PC-3 (cell line): ENCODE data around the gene KLK8. TPM values are rescaled to one million over a fixed set of nuclear protein-coding genes. Genes with fewer than 3 reads are reported as not detected.

Experiments used
- ATAC-seq: fragments of 200-7000 bp; cut with Tn5 transposase; 2 replicates; pipeline ENCODE4 v1.9.1; 2020; ENCODE audit warnings: mild to moderate bottlenecking, moderate library complexity
- BruUV-seq: library from RNA; stranded (reverse); fragments of 400-500 nt; replicated peaks from 2 replicates; lab custom pipeline; 2021; lab: Mats Ljungman, UMichigan
- CTCF ChIA-PET: fragments of 300-600 bp; sonication (Branson Sonifier 250); formaldehyde crosslinking; loops from one replicate; lab custom pipeline; 2022; ENCODE audit warnings: antibody characterized with exemption; lab: Charles Lee
- POLR2A ChIA-PET: fragments of 300-600 bp; sonication (Branson Sonifier 250); formaldehyde crosslinking; loops from one replicate; lab custom pipeline; 2022; ENCODE audit warnings: antibody characterized with exemption; ENCODE audit not compliant: unreplicated experiment; lab: Charles Lee
- DNase-seq: peaks from one replicate; pipeline ENCODE4 v3.0.0-alpha.2; 2015
- H2AFZ ChIP-seq: fragments of 300-600 bp; sonication (generic); 2 replicates; pipeline ENCODE4 v1.6.0; 2016; ENCODE audit warnings: antibody characterized with exemption, low read length
- H3F3A ChIP-seq: fragments of 300-600 bp; sonication (generic); one replicate; pipeline ENCODE4 v1.6.0; 2017; ENCODE audit warnings: antibody characterized with exemption, low read length, control low read depth, mild to moderate bottlenecking; ENCODE audit not compliant: unreplicated experiment
- H3K27ac ChIP-seq: fragments of 300-600 bp; sonication (generic); 2 replicates; pipeline ENCODE4 v1.5.1; 2016; ENCODE audit warnings: mild to moderate bottlenecking, low read length
- H3K27me3 ChIP-seq: fragments of 300-600 bp; sonication (generic); 2 replicates; pipeline ENCODE4 v1.6.1; 2016; ENCODE audit warnings: low read length, mixed read lengths
- H3K36me3 ChIP-seq: fragments of 300-600 bp; sonication (generic); 2 replicates; pipeline ENCODE4 v1.6.1; 2016; ENCODE audit warnings: low read depth, mixed run types, low read length, mixed read lengths
- H3K4me1 ChIP-seq: fragments of 300-600 bp; sonication (generic); 2 replicates; pipeline ENCODE4 v1.5.1; 2016; ENCODE audit warnings: low read length; ENCODE audit not compliant: insufficient read depth
- H3K4me2 ChIP-seq: fragments of 300-600 bp; sonication (generic); 2 replicates; pipeline ENCODE4 v1.6.0; 2016; ENCODE audit warnings: low read length
- H3K4me3 ChIP-seq: fragments of 300-600 bp; sonication (generic); 2 replicates; pipeline ENCODE4 v1.5.1; 2016; ENCODE audit warnings: mild to moderate bottlenecking, low read length, mixed read lengths
- H3K79me2 ChIP-seq: fragments of 300-600 bp; sonication (generic); 2 replicates; pipeline ENCODE4 v1.6.1; 2017; ENCODE audit warnings: low read length, mixed read lengths
- H3K9ac ChIP-seq: fragments of 300-600 bp; sonication (generic); 2 replicates; pipeline ENCODE4 v1.6.0; 2016; ENCODE audit warnings: mild to moderate bottlenecking, low read length
- H3K9me2 ChIP-seq: fragments of 300-600 bp; sonication (generic); replicated peaks from 2 replicates; pipeline ENCODE4 v1.6.1; 2016; ENCODE audit warnings: mixed run types, low read length, mixed read lengths
- H3K9me3 ChIP-seq: fragments of 300-600 bp; sonication (generic); 2 replicates; pipeline ENCODE4 v1.6.1; 2016; ENCODE audit warnings: low read length, mixed read lengths
- H4K20me1 ChIP-seq: fragments of 300-600 bp; sonication (generic); 2 replicates; pipeline ENCODE4 v1.6.1; 2016; ENCODE audit warnings: low read length, mixed read lengths
- EZH2 ChIP-seq: fragments of 300-600 bp; sonication (generic); IDR thresholded peaks from one replicate; pipeline ENCODE4 v1.6.1; 2017; ENCODE audit warnings: antibody characterized with exemption, mild to moderate bottlenecking, low read length; ENCODE audit not compliant: unreplicated experiment
- EZH2phosphoT487 ChIP-seq: fragments of 300-600 bp; sonication (generic); IDR thresholded peaks from 2 replicates; pipeline ENCODE4 v1.6.1; 2018; ENCODE audit warnings: mild to moderate bottlenecking, antibody characterized with exemption, low read length, borderline replicate concordance
- intact Hi-C: fragments of 100-400 bp; cut with micrococcal nuclease; formaldehyde crosslinking; loops from 2 replicates; pipeline ENCODE4 v1.9.0; 2023
- total RNA-seq: library from RNA; depleted of rRNA; stranded (reverse); fragments of >200 nt; gene quantifications from 2 replicates; pipeline ENCODE4 v1.2.3, GENCODE V29; 2014
- TF ChIP-seq, protein P1 (sequence below): fragments of 300-600 bp; sonication (generic); conservative IDR thresholded peaks from 2 replicates; pipeline ENCODE4 v1.5.1; 2017; ENCODE audit warnings: antibody characterized with exemption, low read depth, mild to moderate bottlenecking, low read length

KLK8 gene
- total RNA-seq, 1 experiment from 2014 or later = 2.3 TPM

DNA sequence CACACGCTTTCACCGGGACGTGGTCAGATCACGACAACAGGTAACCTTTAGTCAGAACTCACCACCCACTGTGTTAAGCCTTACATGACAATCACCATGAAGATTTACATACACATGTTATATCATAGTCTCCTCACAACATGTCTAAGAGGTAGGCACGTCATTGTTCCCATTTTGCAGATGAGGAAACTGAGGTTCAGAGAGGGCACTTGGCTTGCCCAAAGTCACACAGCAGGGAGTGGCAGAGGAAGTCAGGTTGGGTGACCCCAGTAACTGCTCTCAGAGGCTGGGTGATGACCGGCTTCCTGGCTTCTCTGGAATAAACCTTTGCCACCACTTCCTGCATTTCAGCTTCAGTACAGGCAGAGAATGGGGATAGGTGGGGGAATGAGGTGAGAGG, 12.8 kb upstream of the KLK8 start:
- H3K9me3 ChIP-seq = 0 out of 2 replicates have a peak, but pooled peaks cover 4% of the 10 kb centered on the region
- H3K4me1 ChIP-seq = peaks cover 26% of the 10 kb centered on the region; the same call in 1 of the 2 replicates
- ATAC-seq (no peak), DNase-seq (no peak)
- no peaks in the 10 kb centered on the region for H3K9me2 ChIP-seq
- no peak overlapping the region for H2AFZ ChIP-seq
- H3K36me3 ChIP-seq = no peaks in the 10 kb centered on the region
- H4K20me1 ChIP-seq = no peaks in the 10 kb centered on the region
- no peaks in the 10 kb centered on the region for H3K79me2 ChIP-seq
- no peaks in the 10 kb centered on the region for H3K27me3 ChIP-seq
- H3K4me2 ChIP-seq = no peak overlapping the region
- TF ChIP-seq, protein P1, sequence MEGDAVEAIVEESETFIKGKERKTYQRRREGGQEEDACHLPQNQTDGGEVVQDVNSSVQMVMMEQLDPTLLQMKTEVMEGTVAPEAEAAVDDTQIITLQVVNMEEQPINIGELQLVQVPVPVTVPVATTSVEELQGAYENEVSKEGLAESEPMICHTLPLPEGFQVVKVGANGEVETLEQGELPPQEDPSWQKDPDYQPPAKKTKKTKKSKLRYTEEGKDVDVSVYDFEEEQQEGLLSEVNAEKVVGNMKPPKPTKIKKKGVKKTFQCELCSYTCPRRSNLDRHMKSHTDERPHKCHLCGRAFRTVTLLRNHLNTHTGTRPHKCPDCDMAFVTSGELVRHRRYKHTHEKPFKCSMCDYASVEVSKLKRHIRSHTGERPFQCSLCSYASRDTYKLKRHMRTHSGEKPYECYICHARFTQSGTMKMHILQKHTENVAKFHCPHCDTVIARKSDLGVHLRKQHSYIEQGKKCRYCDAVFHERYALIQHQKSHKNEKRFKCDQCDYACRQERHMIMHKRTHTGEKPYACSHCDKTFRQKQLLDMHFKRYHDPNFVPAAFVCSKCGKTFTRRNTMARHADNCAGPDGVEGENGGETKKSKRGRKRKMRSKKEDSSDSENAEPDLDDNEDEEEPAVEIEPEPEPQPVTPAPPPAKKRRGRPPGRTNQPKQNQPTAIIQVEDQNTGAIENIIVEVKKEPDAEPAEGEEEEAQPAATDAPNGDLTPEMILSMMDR = no peak
- TF ChIP-seq EZH2phosphoT487 = no peak
- no peak for TF ChIP-seq EZH2
- intact Hi-C loops = no loop called here
- no peak overlapping the region for H3K27ac ChIP-seq
- H3K9ac ChIP-seq = no peak overlapping the region
- ChIA-PET CTCF (no interaction called here), POLR2A (no interaction called here)
- H3F3A ChIP-seq = no peaks in the 10 kb centered on the region
- no TSS peak for BruUV-seq
- no peak overlapping the region for H3K4me3 ChIP-seq

DNA sequence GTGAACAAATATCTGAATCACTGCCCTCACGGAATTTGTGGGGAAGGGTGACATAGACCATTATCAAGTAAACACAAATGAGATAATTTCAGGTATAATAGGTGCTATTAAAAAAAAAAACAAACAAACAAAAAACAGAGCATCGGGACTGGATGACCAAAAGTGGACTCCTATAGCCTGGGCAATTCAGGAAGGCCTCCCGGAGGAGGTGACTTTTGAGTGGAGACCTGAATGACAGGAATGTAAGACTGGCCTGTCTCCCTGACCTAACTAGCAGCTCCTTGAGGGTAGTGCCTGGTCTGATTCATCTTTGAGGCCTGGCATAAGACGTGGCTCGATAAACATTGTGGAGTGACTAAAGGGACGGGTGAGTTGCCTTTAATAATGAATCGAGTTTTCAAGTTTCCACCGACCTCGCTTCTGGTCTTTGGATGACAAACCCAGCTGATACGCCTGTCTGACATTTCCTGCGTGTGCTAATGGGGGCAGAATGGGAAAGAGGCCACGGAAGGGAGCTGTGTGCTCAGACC, 11.3 kb upstream of the KLK8 start:
- Histone ChIP-seq H3K9me3 (0 out of 2 replicates have a peak, but pooled peaks cover 4% of the 10 kb centered on the region), H3K9me2 (no peaks in the 10 kb centered on the region), H3K27ac (no peak overlapping the region), H3K4me3 (no peak overlapping the region), H3K36me3 (no peaks in the 10 kb centered on the region), H3K79me2 (no peaks in the 10 kb centered on the region), H2AFZ (no peak overlapping the region), H3K27me3 (no peaks in the 10 kb centered on the region), H3K4me1 (peaks cover 25% of the 10 kb centered on the region; the same call in 1 of the 2 replicates), H3F3A (no peaks in the 10 kb centered on the region), H3K4me2 (no peak overlapping the region), H3K9ac (no peak overlapping the region), H4K20me1 (no peaks in the 10 kb centered on the region)
- no peak for ATAC-seq
- DNase-seq = peak; percentile 71
- TF ChIP-seq, protein P1 = no peak
- no peak for TF ChIP-seq EZH2
- TF ChIP-seq EZH2phosphoT487 = no peak
- BruUV-seq = no TSS peak
- POLR2A ChIA-PET = interaction anchor here (0.7 kb wide), 1 partner anchor 35 kb away, joined by 10 read pairs; no protein-coding TSS in a partner anchor
- CTCF ChIA-PET = interaction anchor here (0.6 kb wide), 1 partner anchor 60 kb away, joined by 3 read pairs; the partner anchor contains the start of gene KLK5
- intact Hi-C loops = no loop called here
